Esophagus muscularis mucosa (tissue), 4 donors: ENCODE data around the gene RAPGEF2. TPM values are rescaled to one million over a fixed set of nuclear protein-coding genes. Genes with fewer than 3 reads are reported as not detected.

Experiments used
- DNase-seq: peaks from one replicate; pipeline ENCODE4 v3.0.0-alpha.2; 2017; ENCODE audit errors: extremely low spot score
- H3K27ac ChIP-seq, 4 donors: fragments of 200-600 bp; sonication (generic); replicated peaks in 1 of 4; 1 replicate in 3 of 4; 2 replicates in 1 of 4; pipeline ENCODE4 v1.5.1; 2016 to 2019; ENCODE audit warnings: mild to moderate bottlenecking in 1 of 4
- H3K27me3 ChIP-seq, 4 donors: fragments of 200-600 bp; sonication (generic); one replicate each; pipeline versions ENCODE4 v1.5.1 to v1.6.0; 2016 to 2019
- H3K36me3 ChIP-seq, 4 donors: fragments of 200-600 bp; sonication (generic); one replicate each; pipeline ENCODE4 v1.5.1; 2016 to 2019
- H3K4me1 ChIP-seq, 4 donors: fragments of 200-600 bp; sonication (generic); one replicate each; pipeline ENCODE4 v1.5.1; 2016 to 2019
- H3K4me3 ChIP-seq, 4 donors: fragments of 200-600 bp; sonication (generic); 1 replicate in 2 of 4; 2 replicates in 2 of 4; pipeline ENCODE4 v1.5.1; 2016 to 2019; ENCODE audit warnings: mild to moderate bottlenecking in 4 of 4, moderate library complexity in 1 of 4
- H3K9me3 ChIP-seq, 4 donors: fragments of 200-600 bp; sonication (generic); 1 replicate in 3 of 4; 2 replicates in 1 of 4; pipeline ENCODE4 v1.5.1; 2016 to 2019
- EP300 ChIP-seq: sonication (generic); formaldehyde crosslinking; IDR thresholded peaks from one replicate; pipeline ENCODE4 v1.6.1; 2017; ENCODE audit warnings: antibody characterized with exemption
- POLR2A ChIP-seq: fragments of 450-650 bp; IDR thresholded peaks from one replicate; pipeline ENCODE4 v1.6.1; 2017; ENCODE audit warnings: antibody characterized with exemption, moderate library complexity, mild to moderate bottlenecking, low read depth
- POLR2AphosphoS5 ChIP-seq, 2 donors: sonication (generic); formaldehyde crosslinking; IDR thresholded peaks; one replicate each; pipeline ENCODE4 v1.6.1; 2017; ENCODE audit warnings: antibody characterized with exemption in 2 of 2
- WGBS: methylation state at CpG from one replicate; pipeline ENCODE4 v1.1.5; 2018; 5-methylcytosine and 5-hydroxymethylcytosine counted together
- intact Hi-C: fragments of 100-400 bp; cut with DNase I; formaldehyde crosslinking; loops from one replicate; pipeline ENCODE4 v1.15.1; 2023
- total RNA-seq, 4 donors: library from RNA; depleted of rRNA; stranded (reverse); fragments of >200 nt; gene quantifications; one replicate each; pipeline versions ENCODE4 v1.1.0 to v1.2.1, GENCODE V29; 2016
- TF ChIP-seq, protein P1 (sequence below), 3 experiments: fragments of 200-600 bp in 2 of 3; fragments of 450-650 bp in 1 of 3; sonication (generic) in 2 of 3; IDR thresholded peaks; one replicate each; pipeline ENCODE4 v1.5.1; 2017 to 2019; ENCODE audit warnings: antibody characterized with exemption in 3 of 3, mild to moderate bottlenecking in 2 of 3, moderate library complexity in 1 of 3

RAPGEF2 gene
- total RNA-seq, 4 donors from 2014 or later, result 55.6 to 61.5 (median 58.4) TPM

GRCh38 chr4:159298502-159298901, 195.6 kb downstream of the RAPGEF2 start:
- no peaks in the 10 kb centered on the region for H3K9me3 ChIP-seq
- peaks cover 23 to 42% (median 41%) of the 10 kb centered on the region in 4 donors for H3K4me1 ChIP-seq
- 32% methylated on average over 4 of the region's 4 CpGs for WGBS
- H3K27me3 ChIP-seq, result no peaks in the 10 kb centered on the region
- H3K36me3 ChIP-seq, result no peaks in the 10 kb centered on the region
- TF ChIP-seq EP300 (no peak), POLR2A (no peak), POLR2AphosphoS5 (IDR thresholded peaks at IDR 0.05) (no peak)
- TF ChIP-seq, protein P1, sequence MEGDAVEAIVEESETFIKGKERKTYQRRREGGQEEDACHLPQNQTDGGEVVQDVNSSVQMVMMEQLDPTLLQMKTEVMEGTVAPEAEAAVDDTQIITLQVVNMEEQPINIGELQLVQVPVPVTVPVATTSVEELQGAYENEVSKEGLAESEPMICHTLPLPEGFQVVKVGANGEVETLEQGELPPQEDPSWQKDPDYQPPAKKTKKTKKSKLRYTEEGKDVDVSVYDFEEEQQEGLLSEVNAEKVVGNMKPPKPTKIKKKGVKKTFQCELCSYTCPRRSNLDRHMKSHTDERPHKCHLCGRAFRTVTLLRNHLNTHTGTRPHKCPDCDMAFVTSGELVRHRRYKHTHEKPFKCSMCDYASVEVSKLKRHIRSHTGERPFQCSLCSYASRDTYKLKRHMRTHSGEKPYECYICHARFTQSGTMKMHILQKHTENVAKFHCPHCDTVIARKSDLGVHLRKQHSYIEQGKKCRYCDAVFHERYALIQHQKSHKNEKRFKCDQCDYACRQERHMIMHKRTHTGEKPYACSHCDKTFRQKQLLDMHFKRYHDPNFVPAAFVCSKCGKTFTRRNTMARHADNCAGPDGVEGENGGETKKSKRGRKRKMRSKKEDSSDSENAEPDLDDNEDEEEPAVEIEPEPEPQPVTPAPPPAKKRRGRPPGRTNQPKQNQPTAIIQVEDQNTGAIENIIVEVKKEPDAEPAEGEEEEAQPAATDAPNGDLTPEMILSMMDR (IDR thresholded peaks at IDR 0.05), result no peak
- no peak overlapping the region for H3K4me3 ChIP-seq
- H3K27ac ChIP-seq, result no peak overlapping the region
- no peak for DNase-seq
- intact Hi-C loops, result no loop called here

DNA sequence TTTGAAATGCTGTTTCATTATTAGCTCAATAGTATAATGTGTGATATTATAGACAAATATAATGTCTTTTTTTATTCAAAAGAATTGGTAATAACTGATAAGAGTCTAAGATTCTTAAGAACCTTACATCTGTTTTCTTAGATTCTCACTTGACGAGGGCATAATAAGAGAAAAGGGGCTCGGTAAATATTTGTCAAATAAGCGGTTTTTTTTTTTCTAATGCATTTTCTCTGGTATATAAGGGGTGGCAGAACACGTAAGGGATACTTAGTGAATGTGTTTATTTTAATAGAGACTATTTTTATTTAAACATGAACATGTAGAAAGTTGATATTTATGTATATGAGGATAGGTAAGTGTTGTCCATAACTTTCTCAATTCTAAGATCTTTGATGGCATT, 200.6 kb downstream of the RAPGEF2 start:
- TF ChIP-seq, protein P1 (IDR thresholded peaks at IDR 0.05), result no peak
- TF ChIP-seq POLR2AphosphoS5 (IDR thresholded peaks at IDR 0.05) (no peak), EP300 (no peak)
- WGBS, result 95% methylated on average over 4 of the region's 4 CpGs

GRCh38 chr4:159305129-159305528, 202.2 kb downstream of the RAPGEF2 start:
- TF ChIP-seq EP300, result no peak
- TF ChIP-seq POLR2AphosphoS5 (IDR thresholded peaks at IDR 0.05), result no peak
- TF ChIP-seq, protein P1 (IDR thresholded peaks at IDR 0.05), result no peak
- 87% methylated on average over 2 of the region's 2 CpGs for WGBS
- intact Hi-C loops, result no loop called here

More for the DNA sequence above, 200.6 kb downstream of the RAPGEF2 start:
- DNase-seq, result no peak
- H3K36me3 ChIP-seq, result peaks cover 0 to 14% (median 4%) of the 10 kb centered on the region in 4 donors
- no peak overlapping the region for H3K4me3 ChIP-seq
- H3K27ac ChIP-seq, result no peak overlapping the region
- H3K9me3 ChIP-seq, result no peaks in the 10 kb centered on the region
- peaks cover 7 to 9% (median 8%) of the 10 kb centered on the region in 4 donors for H3K4me1 ChIP-seq
- intact Hi-C loops, result no loop called here
- H3K27me3 ChIP-seq, result no peaks in the 10 kb centered on the region

GRCh38 chr4:159307929-159308328, 205.1 kb downstream of the RAPGEF2 start:
- Histone ChIP-seq H3K9me3 (no peaks in the 10 kb centered on the region), H3K27me3 (no peaks in the 10 kb centered on the region), H3K36me3 (peaks cover 0 to 14% (median 4%) of the 10 kb centered on the region in 4 donors), H3K4me1 (peaks cover 0 to 28% (median 2%) of the 10 kb centered on the region in 4 donors), H3K4me3 (no peak overlapping the region), H3K27ac (no peak overlapping the region)
- no peak for DNase-seq
- intact Hi-C loops, result no loop called here
- 86% methylated on average over 2 of the region's 2 CpGs for WGBS
- TF ChIP-seq POLR2AphosphoS5 (IDR thresholded peaks at IDR 0.05), result no peak
- TF ChIP-seq, protein P1 (IDR thresholded peaks at IDR 0.05), result no peak
- no peak for TF ChIP-seq POLR2A
- TF ChIP-seq EP300, result no peak

More at GRCh38 chr4:159305129-159305528, 202.2 kb downstream of the RAPGEF2 start:
- peaks cover 0 to 14% (median 4%) of the 10 kb centered on the region in 4 donors for H3K36me3 ChIP-seq
- H3K4me1 ChIP-seq, result peaks cover 0 to 17% (median 0%) of the 10 kb centered on the region in 4 donors
- H3K27me3 ChIP-seq, result no peaks in the 10 kb centered on the region
- H3K4me3 ChIP-seq, result no peak overlapping the region
- no peak for DNase-seq
- H3K27ac ChIP-seq, result no peak overlapping the region
- no peaks in the 10 kb centered on the region for H3K9me3 ChIP-seq
